HepG2 (cell line): ENCODE measurements around the gene PGAP3. TPM values are rescaled to one million over a fixed set of nuclear protein-coding genes. Genes with fewer than 3 reads are reported as not detected.

Experiments
- ARID5B ChIP-seq: IDR thresholded peaks from 2 replicates; pipeline ENCODE4 v1.4.0; 2020; ENCODE audit warnings: mild to moderate bottlenecking, missing genetic modification reagents
- HES4 ChIP-seq: sonication (generic); formaldehyde crosslinking; IDR thresholded peaks from 2 replicates; pipeline ENCODE4 v1.9.0; 2021; ENCODE audit warnings: mild to moderate bottlenecking, missing genetic modification reagents, borderline replicate concordance
- HMG20B ChIP-seq: conservative IDR thresholded peaks from 2 replicates; pipeline ENCODE4 v1.6.1; 2016; ENCODE audit warnings: missing genetic modification reagents, missing compliant biosample characterization
- KAT7 ChIP-seq: IDR thresholded peaks from 2 replicates; pipeline ENCODE4 v1.6.1; 2018; ENCODE audit warnings: borderline replicate concordance, missing compliant biosample characterization
- KLF6 ChIP-seq: IDR thresholded peaks from 2 replicates; pipeline ENCODE4 v1.8.0; 2016; ENCODE audit warnings: missing biosample characterization, missing genetic modification reagents
- MAX ChIP-seq: IDR thresholded peaks from 2 replicates; pipeline ENCODE4 v1.6.1; 2012; ENCODE audit warnings: inconsistent platforms
- MED8 ChIP-seq: sonication (generic); formaldehyde crosslinking; IDR thresholded peaks from 2 replicates; pipeline ENCODE4 v1.8.1; 2023; ENCODE audit warnings: mild to moderate bottlenecking, missing genetic modification reagents; ENCODE audit not compliant: insufficient replicate concordance
- MIER2 ChIP-seq: IDR thresholded peaks from 2 replicates; pipeline ENCODE4 v1.6.1; 2016; ENCODE audit warnings: missing biosample characterization, missing genetic modification reagents
- NFYB ChIP-seq: sonication (generic); formaldehyde crosslinking; IDR thresholded peaks from 2 replicates; pipeline ENCODE4 v1.4.0; 2020; ENCODE audit warnings: missing genetic modification reagents
- SNAPC2 ChIP-seq: sonication (generic); formaldehyde crosslinking; IDR thresholded peaks from 2 replicates; pipeline ENCODE4 v1.8.1; 2022; ENCODE audit warnings: mild to moderate bottlenecking, missing genetic modification reagents
- SOX5 ChIP-seq: IDR thresholded peaks from 2 replicates; pipeline ENCODE4 v1.6.1; 2016; ENCODE audit warnings: borderline replicate concordance
- SP5 ChIP-seq: IDR thresholded peaks from 2 replicates; pipeline ENCODE4 v1.6.1; 2016; ENCODE audit warnings: low read depth, borderline replicate concordance
- TARDBP ChIP-seq: sonication (generic); formaldehyde crosslinking; IDR thresholded peaks from 2 replicates; pipeline ENCODE4 v1.8.0; 2022; ENCODE audit warnings: mild to moderate bottlenecking, missing genetic modification reagents
- TGIF2 ChIP-seq: IDR thresholded peaks from 2 replicates; pipeline ENCODE4 v1.6.1; 2016; ENCODE audit warnings: control low read depth, missing compliant biosample characterization
- THAP11 ChIP-seq: IDR thresholded peaks from 2 replicates; pipeline ENCODE4 v1.6.1; 2016; ENCODE audit warnings: missing biosample characterization, missing genetic modification reagents
- ZBTB38 ChIP-seq: sonication (generic); formaldehyde crosslinking; IDR thresholded peaks from 2 replicates; pipeline ENCODE4 v1.5.1; 2020; ENCODE audit warnings: mild to moderate bottlenecking, missing genetic modification reagents
- ZNF124 ChIP-seq: sonication (generic); formaldehyde crosslinking; IDR thresholded peaks from 2 replicates; pipeline ENCODE4 v1.4.0; 2020; ENCODE audit warnings: missing genetic modification reagents
- ZNF558 ChIP-seq: sonication (generic); formaldehyde crosslinking; IDR thresholded peaks from 2 replicates; pipeline ENCODE4 v1.9.0; 2022; ENCODE audit warnings: mild to moderate bottlenecking, missing genetic modification reagents, borderline replicate concordance
- ZNF563 ChIP-seq: sonication (generic); formaldehyde crosslinking; IDR thresholded peaks from 2 replicates; pipeline ENCODE4 v1.8.0; 2022; ENCODE audit warnings: mild to moderate bottlenecking, moderate library complexity, missing genetic modification reagents
- ZNF598 ChIP-seq: sonication (generic); formaldehyde crosslinking; IDR thresholded peaks from 2 replicates; pipeline ENCODE4 v1.5.1; 2020; ENCODE audit warnings: mild to moderate bottlenecking, missing genetic modification reagents, borderline replicate concordance
- ZNF674 ChIP-seq: sonication (generic); formaldehyde crosslinking; IDR thresholded peaks from 2 replicates; pipeline ENCODE4 v1.5.0; 2020; ENCODE audit warnings: low read depth, mild to moderate bottlenecking, missing genetic modification reagents
- ZNF687 ChIP-seq: sonication (generic); formaldehyde crosslinking; IDR thresholded peaks from 2 replicates; pipeline ENCODE4 v1.5.1; 2020; ENCODE audit warnings: mild to moderate bottlenecking, missing genetic modification reagents, moderate library complexity
- ZNF761 ChIP-seq: sonication (generic); formaldehyde crosslinking; conservative IDR thresholded peaks from 2 replicates; pipeline ENCODE4 v1.4.0; 2020; ENCODE audit warnings: mild to moderate bottlenecking, missing genetic modification reagents
- polyA plus RNA-seq, 8 experiments: library from polyadenylated mRNA; depleted of rRNA in 3 of 8; stranded (reverse) in 7 of 8; unstranded in 1 of 8; fragments of >200 nt; fragmentation: Illumina TruSeq in 4 of 8; extraction: Trizol in 4 of 8; gene quantifications; 2 replicates each; pipeline versions ENCODE4 v1.2.1 to v1.2.3, GENCODE V29; 2011 to 2016; ENCODE audit warnings: low read depth in 4 of 8, missing spikeins in 1 of 8, mixed read lengths in 1 of 8; ENCODE audit not compliant: insufficient read depth in 1 of 8
- total RNA-seq, 5 experiments: library from RNA; depleted of rRNA; stranded (reverse); fragments of >200 nt; fragmentation: Illumina TruSeq; extraction: Trizol; gene quantifications; 2 replicates each; pipeline ENCODE4 v1.2.3, GENCODE V29; 2016; ENCODE audit warnings: low read depth in 1 of 5

The PGAP3 gene
- total and polyA plus RNA-seq, 2 of the 13 experiments (the other 11 are each of a cell fraction or from before 2014, with no cell fraction given) = 11.9 to 14.6 TPM

- peak; percentile 50; the same call in 1 of the 2 replicates for TF ChIP-seq ZNF687 (CRISPR knock-in tag)
- peak; percentile 36; the same call in 1 of the 2 replicates for TF ChIP-seq ARID5B (CRISPR knock-in tag)
- 0 out of 2 replicates have a peak, but pooled peaks have one; percentile 43 for TF ChIP-seq MAX
- TF ChIP-seq ZNF674 (CRISPR knock-in tag) = no peak
- 0 out of 2 replicates have a peak, but pooled peaks have one; percentile 51 for TF ChIP-seq ZNF563 (CRISPR knock-in tag)
- TF ChIP-seq ZNF558 (CRISPR knock-in tag) = no peak
- TF ChIP-seq ZNF761 (CRISPR knock-in tag) = 0 out of 2 replicates have a peak, but pooled peaks have one; percentile 33
- TF ChIP-seq ZNF124 = no peak
- TF ChIP-seq TGIF2 = 0 out of 2 replicates have a peak, but pooled peaks have one; percentile 5
- 0 out of 2 replicates have a peak, but pooled peaks have one; percentile 69 for TF ChIP-seq SNAPC2 (CRISPR knock-in tag)
- TF ChIP-seq MIER2 = peak; percentile 11; the same call in 1 of the 2 replicates
- no peak; the same call in none of the 2 replicates for TF ChIP-seq KAT7 (CRISPR knock-in tag)
- TF ChIP-seq THAP11 (CRISPR knock-in tag) = peak; percentile 44; the same call in 1 of the 2 replicates
- TF ChIP-seq MED8 = no peak
- peak; percentile 60; the same call in 1 of the 2 replicates for TF ChIP-seq KLF6 (CRISPR knock-in tag)
- TF ChIP-seq SOX5 (CRISPR knock-in tag) = peak; percentile 24; the same call in 1 of the 2 replicates
- no peak for TF ChIP-seq HES4 (CRISPR knock-in tag)
- peak; percentile 37; the same call in 1 of the 2 replicates for TF ChIP-seq ZBTB38 (CRISPR knock-in tag)
- TF ChIP-seq ZNF598 = no peak
- TF ChIP-seq TARDBP (CRISPR knock-in tag) = peak; percentile 28; the same call in 1 of the 2 replicates
- peak; percentile 24; the same call in 1 of the 2 replicates for TF ChIP-seq NFYB (CRISPR knock-in tag)
- TF ChIP-seq HMG20B (CRISPR knock-in tag) = peak; percentile 58; the same call in 1 of the 2 replicates
- peak; percentile 33; the same call in 1 of the 2 replicates for TF ChIP-seq SP5 (CRISPR knock-in tag)
Observed at GRCh38 chr17:39699818-39700147, 11.9 kb upstream of the PGAP3 start, which contains the start of gene ERBB2 (continued).
